ENCODE measurements around the gene ANKHD1. TPM values are rescaled to one million over a fixed set of nuclear protein-coding genes. Genes with fewer than 3 reads are reported as not detected.

Gene ANKHD1
- polyA plus RNA-seq, 2 donors, result 37.7 to 43.2 TPM

GRCh38 chr5:140362875-140363630 lies 38.6 kb upstream of the ANKHD1 start:
- Histone ChIP-seq H3K27me3 (ENCODE audit: control insufficient read depth in 1 of 2, insufficient read depth in 2 of 2, low read length in 2 of 2) (no peaks in the 10 kb centered on the region), H3K36me3 (ENCODE audit: control insufficient read depth in 2 of 2, insufficient read depth in 2 of 2, low read length in 1 of 2) (no peaks in the 10 kb centered on the region), H3K27ac (ENCODE audit: low read depth in 2 of 2, low read length in 1 of 2) (no peak overlapping the region), H3K9me3 (ENCODE audit: control insufficient read depth in 2 of 2, insufficient read depth in 1 of 2, low read depth in 1 of 2, low read length in 1 of 2) (no peaks in the 10 kb centered on the region), H3K4me3 (ENCODE audit: low read depth in 1 of 2, low read length in 2 of 2) (peak overlapping the region; percentile 33 to 44), H3K4me1 (ENCODE audit: control insufficient read depth in 2 of 2, insufficient read depth in 2 of 2, low read length in 1 of 2) (peaks cover 0 to 16% of the 10 kb centered on the region in 2 donors)
- 12% methylated on average over 29 of the region's 29 CpGs for WGBS, 2 donors

- no peaks in the 10 kb centered on the region for H3K27me3 ChIP-seq (ENCODE audit: control insufficient read depth in 1 of 2, insufficient read depth in 2 of 2, low read length in 2 of 2)
Measured at GRCh38 chr5:140363631-140364471, 37.8 kb upstream of the ANKHD1 start.

GRCh38 chr5:140364472-140364765 lies 37.2 kb upstream of the ANKHD1 start:
- 92% methylated on average over 3 of the region's 3 CpGs for WGBS, 2 donors
- Histone ChIP-seq H3K27me3 (ENCODE audit: control insufficient read depth in 1 of 2, insufficient read depth in 2 of 2, low read length in 2 of 2) (no peaks in the 10 kb centered on the region), H3K9me3 (ENCODE audit: control insufficient read depth in 2 of 2, insufficient read depth in 1 of 2, low read depth in 1 of 2, low read length in 1 of 2) (no peaks in the 10 kb centered on the region)

More at GRCh38 chr5:140363631-140364471, 37.8 kb upstream of the ANKHD1 start:
- peak overlapping the region; percentile 33 to 44 for H3K4me3 ChIP-seq (ENCODE audit: low read depth in 1 of 2, low read length in 2 of 2)
- peaks cover 0 to 17% of the 10 kb centered on the region in 2 donors for H3K4me1 ChIP-seq (ENCODE audit: control insufficient read depth in 2 of 2, insufficient read depth in 2 of 2, low read length in 1 of 2)
- H3K9me3 ChIP-seq (ENCODE audit: control insufficient read depth in 2 of 2, insufficient read depth in 1 of 2, low read depth in 1 of 2, low read length in 1 of 2), result no peaks in the 10 kb centered on the region
- no peaks in the 10 kb centered on the region for H3K36me3 ChIP-seq (ENCODE audit: control insufficient read depth in 2 of 2, insufficient read depth in 2 of 2, low read length in 1 of 2)
- 62 to 65% methylated on average over 20 of the region's 20 CpGs for WGBS, 2 donors
- no peak overlapping the region for H3K27ac ChIP-seq (ENCODE audit: low read depth in 2 of 2, low read length in 1 of 2)

GRCh38 chr5:140365282-140365681 lies 36.4 kb upstream of the ANKHD1 start:
- WGBS, 2 donors, result 70 to 76% methylated on average over 3 of the region's 3 CpGs
- Histone ChIP-seq H3K4me3 (ENCODE audit: low read depth in 1 of 2, low read length in 2 of 2) (no peak overlapping the region), H3K4me1 (ENCODE audit: control insufficient read depth in 2 of 2, insufficient read depth in 2 of 2, low read length in 1 of 2) (peaks cover 0 to 17% of the 10 kb centered on the region in 2 donors), H3K27ac (ENCODE audit: low read depth in 2 of 2, low read length in 1 of 2) (no peak overlapping the region), H3K27me3 (ENCODE audit: control insufficient read depth in 1 of 2, insufficient read depth in 2 of 2, low read length in 2 of 2) (no peaks in the 10 kb centered on the region), H3K36me3 (ENCODE audit: control insufficient read depth in 2 of 2, insufficient read depth in 2 of 2, low read length in 1 of 2) (no peaks in the 10 kb centered on the region), H3K9me3 (ENCODE audit: control insufficient read depth in 2 of 2, insufficient read depth in 1 of 2, low read depth in 1 of 2, low read length in 1 of 2) (no peaks in the 10 kb centered on the region)

More at GRCh38 chr5:140364472-140364765, 37.2 kb upstream of the ANKHD1 start:
- Histone ChIP-seq H3K4me3 (ENCODE audit: low read depth in 1 of 2, low read length in 2 of 2) (no peak overlapping the region), H3K36me3 (ENCODE audit: control insufficient read depth in 2 of 2, insufficient read depth in 2 of 2, low read length in 1 of 2) (no peaks in the 10 kb centered on the region), H3K4me1 (ENCODE audit: control insufficient read depth in 2 of 2, insufficient read depth in 2 of 2, low read length in 1 of 2) (peaks cover 0 to 17% of the 10 kb centered on the region in 2 donors), H3K27ac (ENCODE audit: low read depth in 2 of 2, low read length in 1 of 2) (no peak overlapping the region)

GRCh38 chr5:140365941-140366340 lies 35.7 kb upstream of the ANKHD1 start:
- 93 to 96% methylated on average over 4 of the region's 4 CpGs for WGBS, 2 donors
- Histone ChIP-seq H3K4me3 (ENCODE audit: low read depth in 1 of 2, low read length in 2 of 2) (no peak overlapping the region), H3K9me3 (ENCODE audit: control insufficient read depth in 2 of 2, insufficient read depth in 1 of 2, low read depth in 1 of 2, low read length in 1 of 2) (no peaks in the 10 kb centered on the region), H3K36me3 (ENCODE audit: control insufficient read depth in 2 of 2, insufficient read depth in 2 of 2, low read length in 1 of 2) (no peaks in the 10 kb centered on the region), H3K27me3 (ENCODE audit: control insufficient read depth in 1 of 2, insufficient read depth in 2 of 2, low read length in 2 of 2) (no peaks in the 10 kb centered on the region), H3K4me1 (ENCODE audit: control insufficient read depth in 2 of 2, insufficient read depth in 2 of 2, low read length in 1 of 2) (peaks cover 0 to 17% of the 10 kb centered on the region in 2 donors), H3K27ac (ENCODE audit: low read depth in 2 of 2, low read length in 1 of 2) (no peak overlapping the region)

GRCh38 chr5:140366589-140367255 lies 34.9 kb upstream of the ANKHD1 start:
- peak overlapping the region in 1 of 2 donors; percentile 71 for H3K27ac ChIP-seq (ENCODE audit: low read depth in 2 of 2, low read length in 1 of 2)

GRCh38 chr5:140367256-140368013 lies 34.2 kb upstream of the ANKHD1 start:
- Histone ChIP-seq H3K27ac (ENCODE audit: low read depth in 2 of 2, low read length in 1 of 2) (peak overlapping the region in 1 of 2 donors; percentile 71), H3K36me3 (ENCODE audit: control insufficient read depth in 2 of 2, insufficient read depth in 2 of 2, low read length in 1 of 2) (no peaks in the 10 kb centered on the region), H3K4me3 (ENCODE audit: low read depth in 1 of 2, low read length in 2 of 2) (no peak overlapping the region), H3K27me3 (ENCODE audit: control insufficient read depth in 1 of 2, insufficient read depth in 2 of 2, low read length in 2 of 2) (no peaks in the 10 kb centered on the region), H3K9me3 (ENCODE audit: control insufficient read depth in 2 of 2, insufficient read depth in 1 of 2, low read depth in 1 of 2, low read length in 1 of 2) (no peaks in the 10 kb centered on the region), H3K4me1 (ENCODE audit: control insufficient read depth in 2 of 2, insufficient read depth in 2 of 2, low read length in 1 of 2) (peaks cover 0 to 17% of the 10 kb centered on the region in 2 donors)
- 85 to 91% methylated on average over 8 of the region's 8 CpGs for WGBS, 2 donors

More at GRCh38 chr5:140366589-140367255, 34.9 kb upstream of the ANKHD1 start:
- 56 to 58% methylated on average over 7 of the region's 7 CpGs for WGBS, 2 donors
- H3K4me1 ChIP-seq (ENCODE audit: control insufficient read depth in 2 of 2, insufficient read depth in 2 of 2, low read length in 1 of 2), result peaks cover 0 to 17% of the 10 kb centered on the region in 2 donors
- H3K27me3 ChIP-seq (ENCODE audit: control insufficient read depth in 1 of 2, insufficient read depth in 2 of 2, low read length in 2 of 2), result no peaks in the 10 kb centered on the region
- H3K4me3 ChIP-seq (ENCODE audit: low read depth in 1 of 2, low read length in 2 of 2), result no peak overlapping the region
- H3K9me3 ChIP-seq (ENCODE audit: control insufficient read depth in 2 of 2, insufficient read depth in 1 of 2, low read depth in 1 of 2, low read length in 1 of 2), result no peaks in the 10 kb centered on the region
- no peaks in the 10 kb centered on the region for H3K36me3 ChIP-seq (ENCODE audit: control insufficient read depth in 2 of 2, insufficient read depth in 2 of 2, low read length in 1 of 2)

- Histone ChIP-seq H3K4me1 (ENCODE audit: control insufficient read depth in 2 of 2, insufficient read depth in 2 of 2, low read length in 1 of 2) (peaks cover 0 to 13% of the 10 kb centered on the region in 2 donors), H3K9me3 (ENCODE audit: control insufficient read depth in 2 of 2, insufficient read depth in 1 of 2, low read depth in 1 of 2, low read length in 1 of 2) (no peaks in the 10 kb centered on the region), H3K27ac (ENCODE audit: low read depth in 2 of 2, low read length in 1 of 2) (peak overlapping the region in 1 of 2 donors; percentile 3), H3K27me3 (ENCODE audit: control insufficient read depth in 1 of 2, insufficient read depth in 2 of 2, low read length in 2 of 2) (no peaks in the 10 kb centered on the region), H3K36me3 (ENCODE audit: control insufficient read depth in 2 of 2, insufficient read depth in 2 of 2, low read length in 1 of 2) (no peaks in the 10 kb centered on the region), H3K4me3 (ENCODE audit: low read depth in 1 of 2, low read length in 2 of 2) (no peak overlapping the region)
- 87 to 93% methylated on average over 3 of the region's 3 CpGs for WGBS, 2 donors
Measured at GRCh38 chr5:140371356-140372151, 30.1 kb upstream of the ANKHD1 start.

Data from esophagus (tissue), 2 donors.